Putamen (tissue), 1 donor: ENCODE measurements around the gene LPIN2.
"Not testable (repeated sequence)": the region's sequence is repeated elsewhere in the genome, so short reads cannot be mapped to it uniquely, and the experiment has no call there.

Experiments used
- DNase-seq: peaks from one replicate; pipeline ENCODE4 v3.0.0-alpha.2; 2016; ENCODE audit warnings: low spot score

LPIN2 gene

GRCh38 chr18:3007491-3007890 lies 5.5 kb downstream of the LPIN2 start:
- DNase-seq: no peak

- no peak for DNase-seq
Observed at GRCh38 chr18:3005462-3005861, 7.5 kb downstream of the LPIN2 start.

DNA sequence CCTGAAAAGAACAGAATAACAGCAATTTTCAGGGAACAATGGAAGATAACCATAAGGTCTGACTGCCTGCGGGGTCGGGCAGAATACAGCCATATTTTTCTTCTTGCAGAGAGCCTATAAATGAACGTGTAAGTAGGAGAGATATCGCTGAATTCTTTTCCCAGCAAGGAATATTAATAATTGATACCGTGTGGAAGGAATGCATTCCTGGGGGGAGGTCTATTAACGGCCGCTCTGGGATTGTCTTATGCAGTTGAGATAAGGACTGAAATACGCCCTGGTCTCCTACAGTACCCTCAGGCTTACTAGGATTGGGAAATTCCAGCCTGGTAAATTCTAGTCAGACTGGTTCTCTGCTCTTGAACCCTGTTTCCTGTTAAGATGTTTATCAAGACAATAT lies 9.2 kb downstream of the LPIN2 start:
- DNase-seq: not testable (repeated sequence)

- no peak for DNase-seq
Observed at GRCh38 chr18:3002732-3003131, 10.2 kb downstream of the LPIN2 start.

DNA sequence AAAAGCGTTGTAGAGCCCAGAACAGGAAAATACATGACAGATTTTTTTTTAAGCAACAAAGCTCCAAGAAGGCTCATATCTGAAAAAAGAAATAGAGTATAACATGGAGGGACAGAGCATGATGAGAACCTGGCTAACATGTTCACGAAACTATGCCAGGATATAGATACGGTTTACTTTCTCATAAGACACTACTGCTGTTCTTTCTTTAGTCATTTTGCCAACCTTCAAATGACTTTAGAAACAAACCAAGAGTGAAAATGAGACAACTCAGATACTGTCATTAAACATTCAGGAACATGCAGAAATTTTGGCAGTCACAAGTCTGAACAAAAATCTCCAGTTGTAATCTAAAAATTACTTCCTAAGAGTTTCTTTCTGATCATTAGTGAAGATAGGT lies 14.3 kb downstream of the LPIN2 start:
- no peak for DNase-seq

DNA sequence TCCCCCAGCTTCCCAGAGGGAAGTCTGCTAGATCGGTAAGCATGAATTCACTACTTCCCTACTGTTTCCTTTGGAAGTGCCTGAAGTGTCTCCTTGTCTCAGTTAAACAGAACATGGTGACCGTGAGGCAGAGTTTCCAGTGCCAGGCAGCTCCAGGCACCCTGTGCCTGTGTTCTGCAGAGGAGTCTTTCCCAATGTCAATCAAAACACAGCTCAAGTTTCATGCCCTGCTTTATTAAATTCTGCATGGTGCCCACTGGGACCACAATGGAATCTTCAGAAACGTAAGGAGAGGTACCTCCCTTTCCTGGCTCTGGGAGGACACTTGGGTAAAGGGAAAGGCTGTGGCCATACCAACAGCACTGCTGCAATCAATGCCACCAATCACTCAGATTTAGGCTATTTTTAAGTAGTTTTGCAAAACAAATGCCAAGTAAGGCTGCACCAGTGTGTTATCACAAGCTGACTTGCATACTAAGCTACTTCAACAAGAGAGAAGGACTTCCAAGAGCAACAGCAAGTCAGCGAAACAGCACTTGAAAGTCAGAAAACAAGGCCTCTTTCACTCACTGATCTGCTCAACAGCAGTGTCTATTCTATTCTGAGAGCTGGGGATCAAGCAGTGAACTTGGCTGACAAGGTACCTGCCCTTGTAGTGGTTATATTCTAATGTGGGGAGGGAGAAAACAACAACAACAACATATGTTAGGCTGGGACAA lies 14.9 kb downstream of the LPIN2 start:
- DNase-seq: no peak

GRCh38 chr18:2997429-2997828 lies 15.5 kb downstream of the LPIN2 start:
- no peak for DNase-seq

- no peak for DNase-seq
Observed at GRCh38 chr18:2994603-2995432, 18.1 kb downstream of the LPIN2 start.

GRCh38 chr18:2994020-2994589 lies 18.8 kb downstream of the LPIN2 start:
- no peak for DNase-seq

DNA sequence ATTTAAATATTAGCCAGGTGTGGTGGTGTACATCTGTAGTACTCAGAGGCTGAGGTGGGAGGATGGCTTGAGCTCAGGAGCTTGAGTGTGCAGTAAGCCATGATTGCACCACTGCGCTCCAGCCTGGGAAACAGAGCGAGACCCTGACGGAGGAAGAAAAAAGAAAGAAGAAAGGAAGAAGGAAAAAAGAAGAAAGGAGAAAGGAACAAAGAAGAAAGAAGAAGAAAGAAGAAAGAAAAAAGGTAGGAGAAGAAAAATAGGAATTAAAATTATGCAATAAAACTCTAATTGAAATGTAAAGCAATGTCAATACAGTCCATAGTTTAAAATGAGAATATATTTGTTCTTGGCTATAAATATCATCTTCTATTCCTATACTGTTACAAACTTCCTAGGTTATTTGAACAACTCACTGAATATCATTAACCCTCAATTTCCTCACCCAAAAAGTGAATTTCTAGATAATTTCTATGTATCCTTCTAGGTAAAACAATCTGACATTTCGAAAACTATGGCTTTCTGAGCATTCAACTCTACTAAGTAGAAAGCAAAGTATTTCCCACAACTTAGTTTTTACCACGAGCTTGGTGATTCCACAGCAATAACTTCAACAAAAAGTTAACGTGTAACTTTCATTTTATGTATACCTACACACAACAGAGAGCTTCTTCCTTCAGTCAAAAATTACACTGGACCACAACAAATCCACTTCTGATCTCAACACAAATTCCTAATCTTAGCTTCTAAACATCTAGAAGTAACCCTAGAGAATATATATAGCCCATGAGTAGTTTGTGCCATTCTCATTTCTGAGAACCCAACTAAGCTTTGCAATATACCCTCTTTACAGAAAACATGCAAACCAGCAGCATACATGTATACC lies 19.7 kb downstream of the LPIN2 start:
- no peak for DNase-seq

- DNase-seq: no peak
Observed at GRCh38 chr18:2990956-2991640, 21.8 kb downstream of the LPIN2 start.

DNA sequence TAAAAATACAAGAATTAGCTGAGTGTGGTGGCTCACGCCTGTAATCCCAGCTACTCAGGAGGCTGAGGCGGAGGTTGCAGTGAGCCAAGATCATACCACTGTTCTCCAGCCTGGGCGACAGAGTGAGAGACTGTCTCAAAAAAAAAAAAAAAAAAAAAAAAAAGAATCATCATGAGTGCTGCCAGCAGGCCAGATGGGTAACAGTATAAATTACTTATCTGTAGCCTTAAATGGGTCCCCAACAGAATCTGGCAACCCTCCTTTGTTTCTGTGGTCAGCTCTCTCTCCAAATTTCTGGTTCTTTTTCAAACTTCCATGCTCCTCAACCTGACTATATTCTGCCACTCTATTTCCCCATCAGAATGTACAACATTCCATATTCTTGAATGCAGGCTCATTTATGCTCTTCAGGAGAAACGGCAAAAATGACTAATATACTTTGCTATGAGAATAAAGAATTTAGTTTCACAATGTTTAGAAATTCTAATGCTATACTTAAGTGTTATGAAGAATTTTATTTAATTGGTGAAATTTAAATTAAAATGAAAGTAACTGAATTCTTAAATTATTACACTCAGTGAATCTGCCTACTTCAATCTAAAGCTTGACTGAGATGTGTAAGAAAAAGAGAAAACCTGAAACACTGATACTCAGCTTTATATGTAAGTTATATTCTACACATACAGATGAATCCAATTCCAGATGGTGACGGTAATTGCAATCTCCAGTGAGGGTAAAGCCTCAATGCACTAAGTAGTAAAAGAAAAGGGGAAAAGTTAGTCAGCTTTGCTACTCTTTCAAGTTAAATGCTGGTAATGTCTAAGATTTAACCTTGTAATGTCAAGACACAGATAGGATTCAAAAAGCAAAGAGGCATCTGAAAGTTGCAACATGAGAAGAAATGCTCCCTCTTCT lies 24.8 kb downstream of the LPIN2 start:
- no peak for DNase-seq

GRCh38 chr18:2986150-2986865 lies 26.6 kb downstream of the LPIN2 start:
- DNase-seq: no peak

- DNase-seq: no peak
Observed at GRCh38 chr18:2985628-2986027, 27.3 kb downstream of the LPIN2 start.

DNA sequence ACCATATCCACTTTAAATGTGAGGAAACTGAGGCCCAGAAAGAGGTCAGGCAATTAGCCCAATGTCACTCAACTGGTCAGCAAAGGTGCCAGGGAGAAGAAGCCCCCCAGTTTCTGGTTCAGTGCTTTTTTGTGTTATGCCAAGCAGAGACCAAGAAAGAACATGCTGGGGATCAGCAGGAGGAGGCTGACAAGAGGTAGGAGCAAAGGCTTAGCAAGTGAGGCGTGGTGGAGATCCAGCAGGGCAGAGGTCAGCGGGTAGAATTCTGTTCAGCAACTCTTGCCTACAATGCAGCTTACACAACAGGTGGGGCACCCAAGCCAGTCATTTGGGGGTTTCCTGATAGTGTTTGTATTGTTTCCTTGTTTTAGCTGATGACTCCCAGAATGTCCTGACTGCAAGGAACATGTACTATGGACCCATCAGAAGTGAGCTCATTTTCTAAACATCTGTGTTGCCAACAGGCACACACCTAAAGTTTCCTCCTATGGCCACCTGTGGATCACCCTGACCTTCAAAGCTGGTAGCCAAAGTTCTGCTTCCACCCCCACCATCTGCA lies 28.2 kb downstream of the LPIN2 start:
- DNase-seq: no peak

GRCh38 chr18:2984091-2984490 lies 28.9 kb downstream of the LPIN2 start:
- no peak for DNase-seq

- no peak for DNase-seq
Observed at GRCh38 chr18:2983296-2983695, 29.6 kb downstream of the LPIN2 start.

DNA sequence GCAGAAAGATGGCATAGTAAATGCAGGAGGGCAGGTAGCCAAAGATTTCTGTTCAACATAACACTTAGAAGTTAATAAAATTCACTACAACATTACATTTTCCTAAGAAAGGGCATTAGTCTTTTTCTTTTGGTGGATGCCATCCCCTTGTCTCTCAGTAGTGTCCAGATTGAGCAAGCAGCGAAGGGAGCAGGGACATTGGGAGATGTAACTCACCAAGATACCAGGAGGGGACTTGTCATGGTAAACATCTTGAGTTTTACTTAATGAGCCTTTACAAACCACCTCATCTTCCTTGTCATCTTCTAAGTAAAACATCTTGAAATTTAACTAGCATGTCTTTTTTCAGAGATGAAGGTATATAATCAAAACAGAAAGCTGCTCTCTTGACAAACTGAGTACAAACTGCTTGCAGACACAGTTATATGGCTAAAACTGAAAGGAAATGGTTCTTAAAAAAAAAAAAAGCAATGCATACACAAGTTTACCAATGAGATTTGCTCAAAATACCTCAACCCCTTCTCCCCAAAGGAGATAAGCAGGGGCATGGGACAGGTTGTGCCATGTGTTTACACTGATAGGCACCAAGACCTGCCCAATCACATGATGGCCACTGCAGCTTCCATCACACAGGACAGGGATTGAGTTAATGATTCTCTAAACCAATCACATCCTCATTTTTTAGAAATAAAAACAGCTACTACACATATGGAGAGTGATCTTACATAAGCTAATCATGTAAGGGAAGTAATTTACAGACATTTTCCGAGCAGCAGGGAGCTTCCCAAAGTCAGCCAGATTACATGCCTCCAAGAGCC lies 30.3 kb downstream of the LPIN2 start:
- no peak for DNase-seq

- DNase-seq: no peak
Observed at GRCh38 chr18:2982022-2982421, 30.9 kb downstream of the LPIN2 start.
